Dermis microvascular lymphatic vessel endothelial cell (primary cell): Measurements from ENCODE around the gene PDGFRB. TPM values are rescaled to one million over a fixed set of nuclear protein-coding genes. Genes with fewer than 3 reads are reported as not detected.

ENCODE experiments used
- DNase-seq, 2 donors: peaks; one replicate each; pipeline versions ENCODE4 v3.0.0 to v3.0.0-alpha.2; 2010; ENCODE audit warnings: low read depth in 2 of 2
- total RNA-seq: library from RNA; depleted of rRNA; stranded (reverse); fragments of >200 nt; gene quantifications from 2 replicates; pipeline ENCODE4 v1.2.1, GENCODE V29; 2014

Gene PDGFRB
- total RNA-seq, 1 donor from 2014 or later = 5.0 TPM

DNA sequence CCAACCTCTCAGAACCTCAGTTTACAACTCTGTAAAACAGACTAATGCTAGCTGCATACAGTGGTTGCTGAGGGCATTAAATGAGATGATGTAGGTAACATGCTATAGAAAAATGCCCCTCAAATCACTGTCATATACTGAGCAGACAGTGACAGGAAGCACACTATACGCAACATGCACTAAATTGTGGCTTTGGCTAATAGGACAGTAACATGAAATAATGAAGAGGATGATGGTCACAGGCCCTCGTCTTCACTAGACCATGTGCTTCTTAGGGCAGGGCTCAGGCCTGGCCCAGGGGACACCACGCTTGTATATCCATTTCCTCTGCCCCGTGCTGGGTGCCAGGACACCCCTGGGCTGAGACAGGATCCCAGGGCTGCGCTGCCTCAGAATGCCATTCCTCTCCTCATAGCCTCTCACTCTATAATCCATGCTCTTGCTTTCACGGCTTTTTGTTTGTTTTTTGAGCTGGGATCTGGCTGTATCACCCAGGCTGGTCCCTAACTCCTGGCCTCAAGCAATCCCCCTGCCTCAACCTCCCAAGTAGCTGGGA lies 88.2 kb downstream of the PDGFRB start:
- DNase-seq = no peak

- peak in 1 of 2 donors; percentile 22 for DNase-seq
Observed at GRCh38 chr5:150066901-150067396, 88.7 kb downstream of the PDGFRB start.

DNA sequence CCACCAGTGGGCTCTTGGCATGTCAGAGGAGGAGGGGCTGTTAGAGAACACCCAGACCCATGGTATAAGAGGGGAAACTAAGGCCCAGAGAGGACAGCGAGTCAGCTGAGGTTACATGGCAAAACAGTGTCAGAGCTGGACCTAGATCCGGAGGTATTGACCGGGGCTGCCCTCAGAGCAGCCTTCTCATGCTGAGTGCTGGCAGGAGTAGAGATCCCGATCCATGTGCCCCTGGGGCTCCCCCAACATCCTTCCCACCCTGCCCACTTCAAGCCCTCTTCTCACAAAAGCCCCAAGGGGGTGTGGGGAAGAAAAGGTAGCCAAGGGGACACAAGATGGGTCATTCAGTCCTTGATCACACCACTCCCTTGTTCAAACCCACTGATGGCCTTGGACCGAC lies 89.2 kb downstream of the PDGFRB start:
- DNase-seq = no peak

DNA sequence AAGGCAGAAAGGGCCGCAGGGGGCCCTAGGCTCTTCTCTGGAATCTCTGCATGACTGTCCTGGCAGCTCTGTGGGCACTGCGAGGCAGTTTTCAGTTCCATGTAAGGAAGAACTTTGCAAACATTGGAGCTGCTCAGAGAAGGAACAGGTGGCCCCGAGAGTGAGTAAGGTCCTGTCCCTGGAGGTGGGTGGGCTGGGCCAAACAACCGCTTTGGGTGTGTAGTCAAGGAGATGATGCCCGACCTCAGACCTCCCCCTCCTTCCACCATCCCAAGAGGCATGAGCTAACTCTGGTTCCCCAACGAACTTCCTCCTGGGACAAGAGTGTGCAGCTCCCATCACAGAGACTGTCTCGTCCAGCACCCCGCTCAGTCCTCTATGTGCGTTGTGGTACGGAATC lies 89.8 kb downstream of the PDGFRB start:
- DNase-seq = no peak

DNA sequence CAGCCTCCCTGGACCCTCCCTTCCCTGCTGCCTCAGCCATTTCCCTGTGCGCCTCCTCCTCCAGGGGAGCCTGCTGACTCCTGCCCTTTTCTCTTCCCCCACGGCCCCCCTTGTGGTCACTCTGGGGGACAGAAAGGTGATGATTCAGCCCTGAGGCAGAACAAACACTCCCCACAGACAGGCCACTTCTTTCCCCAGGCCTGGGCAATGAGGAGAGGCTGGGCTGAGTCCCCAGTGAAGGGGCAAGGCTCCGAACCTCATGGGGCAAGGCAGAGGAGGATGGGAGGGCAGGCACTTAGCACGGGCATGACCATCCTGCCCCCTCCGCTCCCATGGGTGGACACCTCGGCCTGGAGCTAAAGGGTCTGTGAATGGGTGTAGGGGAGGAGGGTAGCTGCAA lies 90.3 kb downstream of the PDGFRB start:
- no peak for DNase-seq

- no peak for DNase-seq
Observed at GRCh38 chr5:150064681-150065220, 90.9 kb downstream of the PDGFRB start.

Other genes starting within 250 kb of the PDGFRB start
- gene PDE6A, start 211.1 kb downstream of the PDGFRB start, total RNA-seq = under 0.01 and 0.13 TPM in 2 replicates
- gene SLC26A2, start 195.1 kb downstream of the PDGFRB start, total RNA-seq = 17.1 and 20.0 TPM in 2 replicates
- 3.6 and 5.3 TPM in 2 replicates for gene TIGD6, start 155.2 kb downstream of the PDGFRB start, total RNA-seq
- 18.2 and 31.9 TPM in 2 replicates for gene HMGXB3, start 155.1 kb downstream of the PDGFRB start, total RNA-seq
- not detected in 2 replicates for gene CSF1R, start 69.3 kb downstream of the PDGFRB start, total RNA-seq
- gene CDX1, start 10.9 kb upstream of the PDGFRB start, total RNA-seq = not detected in 2 replicates
- gene SLC6A7, start 34.2 kb upstream of the PDGFRB start, total RNA-seq = not detected in 2 replicates
- not detected in 2 replicates for gene CAMK2A, start 133.9 kb upstream of the PDGFRB start, total RNA-seq
- under 0.01 TPM in 1 of 2 replicates, not detected in the other for gene ARSI, start 147.1 kb upstream of the PDGFRB start, total RNA-seq
- 9.6 and 11.3 TPM in 2 replicates for gene TCOF1, start 201.9 kb upstream of the PDGFRB start, total RNA-seq